Stimulated activated CD4-positive, alpha-beta T cell treated with anti-CD3 and anti-CD28 coated beads, TNF-alpha, amount 100 ng/mL, for 24 hours (primary cell): Measurements from ENCODE around the gene SH3BGRL3.
"Not testable (repeated sequence)": the region's sequence is repeated elsewhere in the genome, so short reads cannot be mapped to it uniquely, and the experiment has no call there.

ENCODE experiments used
- DNase-seq, 3 experiments: peaks; one replicate each; pipeline ENCODE4 v3.0.0-alpha.2; 2020; ENCODE audit warnings: low read depth in 3 of 3

SH3BGRL3 gene

GRCh38 chr1:26290882-26291261, 11.0 kb downstream of the SH3BGRL3 start:
- no peak for DNase-seq

- DNase-seq, result no peak
Measured at GRCh38 chr1:26291433-26291832, 11.5 kb downstream of the SH3BGRL3 start.

GRCh38 chr1:26291939-26292338, 12.1 kb downstream of the SH3BGRL3 start:
- no peak for DNase-seq

- not testable (repeated sequence) for DNase-seq
Measured at GRCh38 chr1:26292735-26293134, 12.8 kb downstream of the SH3BGRL3 start.

- DNase-seq, result no peak
Measured at GRCh38 chr1:26293911-26294463, 14.1 kb downstream of the SH3BGRL3 start.

GRCh38 chr1:26295194-26296138, 15.6 kb downstream of the SH3BGRL3 start:
- no peak for DNase-seq

- no peak for DNase-seq
Measured at GRCh38 chr1:26296340-26297056, 16.6 kb downstream of the SH3BGRL3 start.

GRCh38 chr1:26297057-26297790, 17.3 kb downstream of the SH3BGRL3 start:
- DNase-seq, result no peak

GRCh38 chr1:26297791-26298124, 17.9 kb downstream of the SH3BGRL3 start:
- no peak for DNase-seq

GRCh38 chr1:26300578-26301275, 20.8 kb downstream of the SH3BGRL3 start:
- no peak for DNase-seq

- DNase-seq, result no peak
Measured at GRCh38 chr1:26302733-26303405, 23.0 kb downstream of the SH3BGRL3 start.

GRCh38 chr1:26305667-26306289, 25.9 kb downstream of the SH3BGRL3 start:
- no peak for DNase-seq

- peak; percentile 84 to 92 (median 89) for DNase-seq
Measured at GRCh38 chr1:26306290-26307229, 26.7 kb downstream of the SH3BGRL3 start, which contains the start of gene UBXN11. Gene UBXN11 (minus strand): TSS chr1:26306636. CDS start chr1:26302883, 3,753 bp downstream.

GRCh38 chr1:26307363-26307781, 27.5 kb downstream of the SH3BGRL3 start:
- no peak for DNase-seq

- DNase-seq, result not testable (repeated sequence)
Measured at GRCh38 chr1:26307966-26308899, 28.3 kb downstream of the SH3BGRL3 start.

- DNase-seq, result no peak
Measured at GRCh38 chr1:26314501-26314900, 34.6 kb downstream of the SH3BGRL3 start.

- no peak for DNase-seq
Measured at GRCh38 chr1:26315874-26316850, 36.3 kb downstream of the SH3BGRL3 start.
